Esophagus squamous epithelium (tissue), 4 donors: ENCODE results near the gene PLBD1.

Source experiments
- CTCF ChIP-seq, 6 experiments: fragments of 450-650 bp in 4 of 6; fragments of 200-600 bp in 2 of 6; sonication (generic) in 2 of 6; IDR thresholded peaks; one replicate each; pipeline ENCODE4 v1.5.1; 2016 to 2019; ENCODE audit warnings: antibody characterized with exemption in 6 of 6, mild to moderate bottlenecking in 4 of 6, moderate library complexity in 4 of 6
- POLR2A ChIP-seq, 4 donors: fragments of 450-650 bp; IDR thresholded peaks; one replicate each; pipeline ENCODE4 v1.6.1; 2017; ENCODE audit warnings: antibody characterized with exemption in 4 of 4, mild to moderate bottlenecking in 4 of 4, moderate library complexity in 3 of 4

- no peak for TF ChIP-seq POLR2A (IDR thresholded peaks at IDR 0.05)
- peak in 2 of 6 experiments; percentile 9 to 21 for TF ChIP-seq CTCF (IDR thresholded peaks at IDR 0.05)
Observed at GRCh38 chr12:14554281-14555007, 13.2 kb downstream of the PLBD1 start.
